HCT116 (cell line): ENCODE results near the gene SUPT20HL1. TPM values are rescaled to one million over a fixed set of nuclear protein-coding genes. Genes with fewer than 3 reads are reported as not detected.
"Not testable (repeated sequence)": the region's sequence is repeated elsewhere in the genome, so short reads cannot be mapped to it uniquely, and the experiment has no call there.

ENCODE experiments used
- ATAC-seq: fragments of 200-7000 bp; cut with Tn5 transposase; 2 replicates; pipeline ENCODE4 v1.9.1; 2020; ENCODE audit warnings: mild to moderate bottlenecking, moderate library complexity
- Bru-seq: library from RNA; stranded (reverse); fragments of 400-500 nt; gene quantifications from one replicate; lab custom pipeline; 2021; lab: Mats Ljungman, UMichigan
- BruChase-seq, 2 experiments: library from RNA; stranded (reverse); fragments of 400-500 nt; gene quantifications; one replicate each; lab custom pipeline; 2021; lab: Mats Ljungman, UMichigan
- BruUV-seq: library from RNA; stranded (reverse); fragments of 400-500 nt; replicated peaks from 2 replicates; lab custom pipeline; 2021; lab: Mats Ljungman, UMichigan
- CTCF ChIA-PET: fragments of 300-600 bp; sonication (Branson Sonifier 250); formaldehyde crosslinking; loops from one replicate; lab custom pipeline; 2021; ENCODE audit warnings: antibody characterized with exemption; lab: Charles Lee
- POLR2A ChIA-PET: fragments of 300-600, 350-600 bp; sonication (Branson Sonifier 250); formaldehyde crosslinking; loops from one replicate; lab custom pipeline; 2021; ENCODE audit warnings: antibody characterized with exemption; lab: Charles Lee
- RAD21 ChIA-PET, 2 experiments: fragments of 300-600 bp; sonication (Branson Sonifier 250); formaldehyde crosslinking; loops; one replicate each; lab custom pipeline; 2023; ENCODE audit warnings: low total read pairs in 2 of 2; ENCODE audit not compliant: uncharacterized antibody in 2 of 2, unreplicated experiment in 2 of 2, low non-redundant PET in 1 of 2; lab: Charles Lee
- DNase-seq: peaks from one replicate; pipeline ENCODE4 v3.0.0-alpha.2; 2010; ENCODE audit warnings: low read depth, low spot score
- H2AFZ ChIP-seq: fragments of 200-600 bp; shearing (Covaris generic), sonication (generic); 2 replicates; pipeline ENCODE4 v1.6.1; 2017; ENCODE audit warnings: low read depth, mixed run types, mixed read lengths, antibody characterized with exemption, low read length; ENCODE audit not compliant: poor library complexity, severe bottlenecking
- H3K27ac ChIP-seq: 2 replicates; pipeline ENCODE4 v1.5.1; 2012; ENCODE audit warnings: low read depth, low read length
- H3K27me3 ChIP-seq: fragments of 200-600 bp; sonication (generic); 2 replicates; pipeline ENCODE4 v1.6.1; 2016; ENCODE audit warnings: mixed run types, low read length, mixed read lengths; ENCODE audit not compliant: insufficient read depth
- H3K36me3 ChIP-seq, 2 experiments: fragments of 200-500 bp in 1 of 2; fragments of 200-600 bp in 1 of 2; sonication (Bioruptor generic) in 1 of 2; sonication (generic) in 1 of 2; 2 replicates each; pipeline versions ENCODE4 v1.5.1 to v1.6.1; 2014 to 2016; ENCODE audit warnings: low read length in 2 of 2, inconsistent platforms in 1 of 2, mixed read lengths in 1 of 2, mixed run types in 1 of 2; ENCODE audit not compliant: insufficient read depth in 2 of 2, control insufficient read depth in 1 of 2
- H3K4me1 ChIP-seq, 2 experiments: fragments of 200-600 bp in 1 of 2; sonication (generic) in 1 of 2; 2 replicates each; pipeline versions ENCODE4 v1.5.1 to v1.6.1; 2012 to 2017; ENCODE audit warnings: low read length in 2 of 2, inconsistent platforms in 1 of 2, mild to moderate bottlenecking in 1 of 2, mixed read lengths in 1 of 2, mixed run types in 1 of 2, moderate library complexity in 1 of 2; ENCODE audit not compliant: insufficient read depth in 2 of 2, control insufficient read depth in 1 of 2
- H3K4me2 ChIP-seq: fragments of 200-600 bp; sonication (generic); 2 replicates; pipeline ENCODE4 v1.6.1; 2017; ENCODE audit warnings: mixed run types, low read length, mixed read lengths
- H3K4me3 ChIP-seq, 2 experiments: fragments of 200-600 bp in 1 of 2; sonication (generic) in 1 of 2; replicated peaks in 1 of 2; 2 replicates each; pipeline ENCODE4 v1.5.1; 2011 to 2016; ENCODE audit warnings: low read length in 2 of 2, control low read depth in 1 of 2, low read depth in 1 of 2, mild to moderate bottlenecking in 1 of 2, mixed read lengths in 1 of 2, mixed run types in 1 of 2
- H3K79me2 ChIP-seq: fragments of 200-600 bp; sonication (generic); 2 replicates; pipeline ENCODE4 v1.6.1; 2017; ENCODE audit warnings: mild to moderate bottlenecking, mixed run types, low read length, moderate library complexity, mixed read lengths; ENCODE audit not compliant: insufficient read depth
- H3K9ac ChIP-seq: fragments of 200-600 bp; sonication (generic); 2 replicates; pipeline ENCODE4 v1.6.1; 2016; ENCODE audit warnings: low read length, mixed read lengths
- H3K9me2 ChIP-seq: fragments of 200-600 bp; sonication (generic), shearing (Covaris generic); 2 replicates; pipeline ENCODE4 v1.6.1; 2017; ENCODE audit warnings: mixed run types, mild to moderate bottlenecking, moderate library complexity; ENCODE audit not compliant: insufficient read depth
- H3K9me3 ChIP-seq, 2 experiments: fragments of 200-500 bp in 1 of 2; fragments of 200-600 bp in 1 of 2; sonication (Bioruptor generic) in 1 of 2; sonication (generic) in 1 of 2; 2 replicates each; pipeline ENCODE4 v1.6.1; 2014 to 2017; ENCODE audit warnings: low read length in 2 of 2, mixed read lengths in 2 of 2, inconsistent platforms in 1 of 2, low read depth in 1 of 2, mild to moderate bottlenecking in 1 of 2, mixed run types in 1 of 2, moderate library complexity in 1 of 2; ENCODE audit not compliant: control insufficient read depth in 1 of 2, insufficient read depth in 1 of 2
- H4K20me1 ChIP-seq: fragments of 200-600 bp; sonication (generic), shearing (Covaris generic); 2 replicates; pipeline ENCODE4 v1.6.1; 2017; ENCODE audit warnings: mixed run types, mild to moderate bottlenecking, moderate library complexity; ENCODE audit not compliant: insufficient read depth
- CBX3 ChIP-seq: IDR thresholded peaks from 2 replicates; pipeline ENCODE4 v1.6.1; 2012; ENCODE audit warnings: low read depth
- FOSL1 ChIP-seq: IDR thresholded peaks from 2 replicates; pipeline ENCODE4 v1.6.1; 2012; ENCODE audit warnings: low read depth
- RAD21 ChIP-seq: IDR thresholded peaks from 2 replicates; pipeline ENCODE4 v1.6.1; 2012; ENCODE audit warnings: low read depth, mild to moderate bottlenecking
- ZFX ChIP-seq: fragments of 450-650 bp; IDR thresholded peaks from 2 replicates; pipeline ENCODE4 v1.6.1; 2017
- intact Hi-C: fragments of 100-400 bp; cut with micrococcal nuclease; formaldehyde crosslinking; loops from 2 replicates; pipeline ENCODE4 v1.10.0; 2022
- long read RNA-seq: library from polyadenylated mRNA; unstranded; transcript quantifications from one replicate; pipeline ENCODE4 v2.0.0, GENCODE V29; 2021; ENCODE audit not compliant: unreplicated experiment
- polyA plus RNA-seq: library from polyadenylated mRNA; unstranded; fragments of >200 nt; gene quantifications from 2 replicates; pipeline ENCODE4 v1.2.1, GENCODE V29; 2012; ENCODE audit warnings: missing spikeins
- total RNA-seq: library from RNA; stranded (reverse); gene quantifications from one replicate; pipeline ENCODE4 v1.2.1, GENCODE V29; 2021; ENCODE audit not compliant: unreplicated experiment

SUPT20HL1 gene
- total RNA-seq, result not detected
- polyA plus RNA-seq, result not detected in 2 replicates
- not detected for Bru-seq, nascent RNA
- BruChase-seq, experiment 1, labeled RNA remaining after a 6-hour chase, result not detected
- not detected for BruChase-seq, experiment 2, labeled RNA remaining after a 2-hour chase
- long read RNA-seq, result 0 reads

DNA sequence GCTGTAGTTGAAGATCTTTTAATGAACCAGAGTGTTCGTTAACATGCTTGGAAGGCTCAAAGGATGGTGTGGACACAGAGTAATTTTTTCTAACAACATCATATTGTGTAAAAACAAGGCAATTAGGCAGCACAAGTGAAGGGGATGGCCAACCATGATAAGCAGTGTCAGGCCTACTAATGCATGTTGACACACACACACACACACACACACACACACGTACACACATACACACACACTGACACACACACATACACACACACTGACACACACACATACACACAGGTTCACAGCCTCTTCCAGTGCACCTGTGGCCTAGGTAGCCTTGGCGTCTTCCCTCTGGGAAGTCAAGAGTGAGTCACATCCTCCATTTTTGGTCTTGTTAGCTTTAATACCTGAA is at the start of gene SUPT20HL1:
Gene SUPT20HL1, plus strand, starts transcription at position 368 of the 400 bp plus-strand sequence. CDS start 2,122 bp downstream, outside the sequence.
- Histone ChIP-seq H4K20me1 (no peaks in the 10 kb centered on the region), H2AFZ (no peak within 1 kb of the TSS), H3K36me3 (no peaks in the 10 kb centered on the region), H3K27ac (no peak within 1 kb of the TSS), H3K79me2 (no peaks in the 10 kb centered on the region), H3K9ac (no peak within 1 kb of the TSS), H3K9me2 (no peaks in the 10 kb centered on the region), H3K9me3 (no peaks in the 10 kb centered on the region), H3K4me1 (no peaks in the 10 kb centered on the region; a peak in 1 of 4 replicates), H3K27me3 (no peaks in the 10 kb centered on the region), H3K4me3 (no peak within 1 kb of the TSS)
- RAD21 ChIA-PET, result no interaction called here
- CTCF ChIA-PET, result no interaction called here
- intact Hi-C loops, result no loop called here
- DNase-seq (no peak), ATAC-seq (no peak)
- no TSS peak for BruUV-seq
- POLR2A ChIA-PET, result no interaction called here
- TF ChIP-seq CBX3, result no peak
- TF ChIP-seq ZFX, result no peak
- no peak for TF ChIP-seq RAD21
- TF ChIP-seq FOSL1, result no peak
- TF ChIP-seq, all 23 proteins: peak for 0
- no peak within 1 kb of the TSS for H3K4me2 ChIP-seq

- H3K27ac ChIP-seq, RAD21 ChIA-PET, H3K27me3 ChIP-seq, DNase-seq, H3K9ac ChIP-seq, H2AFZ ChIP-seq, H3K36me3 ChIP-seq, H3K9me2 ChIP-seq, ATAC-seq, CTCF ChIA-PET, POLR2A ChIA-PET, intact Hi-C loops, H3K4me1 ChIP-seq, H3K9me3 ChIP-seq, H3K4me3 ChIP-seq, H3K79me2 ChIP-seq, BruUV-seq, H3K4me2 ChIP-seq, H4K20me1 ChIP-seq: not testable (repeated sequence)
Measured at GRCh38 chrX:24310916-24311315, 49.5 kb upstream of the SUPT20HL1 start.

DNA sequence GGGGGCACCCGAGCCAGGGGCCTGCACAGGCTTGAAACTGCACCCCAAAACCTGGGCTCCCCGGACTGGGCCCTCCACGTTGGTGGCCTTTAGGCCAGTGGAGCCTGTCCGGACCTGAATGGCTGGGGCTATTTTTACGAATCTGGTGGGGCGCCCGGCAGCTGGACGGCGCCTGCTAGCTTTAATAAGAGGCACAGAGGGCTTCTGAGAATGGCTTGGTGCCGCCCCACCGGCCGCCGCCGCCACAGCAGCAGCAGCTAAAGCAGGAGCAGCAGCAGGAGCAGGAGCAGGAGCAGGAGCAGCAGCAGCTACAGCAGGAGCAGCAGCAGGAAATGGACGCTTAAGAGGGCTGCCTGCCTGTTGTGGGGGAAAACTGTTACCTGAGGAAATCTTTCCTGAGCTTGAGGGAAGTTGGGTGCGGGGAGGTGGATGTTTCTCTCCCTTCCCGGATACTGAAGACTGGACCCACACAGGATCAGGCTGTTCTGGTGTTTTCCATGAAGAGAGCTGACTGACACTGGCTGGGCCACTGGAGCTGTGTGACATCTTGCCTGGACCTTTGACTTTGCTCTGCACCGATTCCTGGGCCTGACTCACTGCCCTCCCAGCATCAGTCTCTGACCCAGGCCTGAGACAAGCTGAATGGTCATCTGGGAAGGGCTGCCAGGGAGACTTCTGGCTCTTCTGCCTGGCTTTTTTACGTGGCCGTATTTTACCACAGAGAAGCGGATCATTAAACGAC is 48.8 kb upstream of the SUPT20HL1 start:
- CTCF ChIA-PET, POLR2A ChIA-PET, BruUV-seq: not testable (repeated sequence)

DNA sequence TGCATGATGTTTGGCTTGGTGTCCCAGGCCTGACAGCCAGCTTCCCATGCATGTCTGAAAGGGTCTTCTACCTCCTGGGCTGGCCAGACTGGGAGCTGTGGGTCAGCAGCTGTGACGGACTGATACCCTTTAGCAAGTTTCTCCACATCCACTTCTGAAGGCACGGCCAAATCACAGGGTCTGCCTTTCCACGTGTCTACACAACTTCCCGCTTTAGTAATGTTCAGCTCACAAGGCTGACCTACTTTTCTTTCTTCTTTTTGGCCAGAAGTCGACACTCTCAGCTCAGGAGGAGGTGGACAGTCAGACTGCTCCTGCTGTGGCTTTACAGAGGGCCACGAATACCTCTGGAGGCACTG is 48.2 kb upstream of the SUPT20HL1 start:
- H3K79me2 ChIP-seq, RAD21 ChIA-PET, H2AFZ ChIP-seq, intact Hi-C loops, BruUV-seq, H3K4me3 ChIP-seq, POLR2A ChIA-PET, DNase-seq, H3K27ac ChIP-seq, H3K36me3 ChIP-seq, CTCF ChIA-PET, H3K9me3 ChIP-seq, ATAC-seq, H3K4me2 ChIP-seq, H3K9ac ChIP-seq, H3K27me3 ChIP-seq, H3K4me1 ChIP-seq, H4K20me1 ChIP-seq, H3K9me2 ChIP-seq: not testable (repeated sequence)

More for the DNA sequence above, 48.8 kb upstream of the SUPT20HL1 start:
- H3K9ac ChIP-seq, H3K79me2 ChIP-seq, RAD21 ChIA-PET, H3K4me2 ChIP-seq, DNase-seq, H3K4me3 ChIP-seq, H2AFZ ChIP-seq, ATAC-seq, H3K9me3 ChIP-seq, H3K27ac ChIP-seq, H3K4me1 ChIP-seq, H3K27me3 ChIP-seq, intact Hi-C loops, H3K36me3 ChIP-seq, H4K20me1 ChIP-seq, H3K9me2 ChIP-seq: not testable (repeated sequence)
